ENCODE data around the gene GET4.

The GET4 gene

GRCh38 chr7:879706-880105 is 3.4 kb downstream of the GET4 start:
- no peak for TF ChIP-seq CTCF (IDR thresholded peaks at IDR 0.05; ENCODE audit: low read depth, low read length, missing control alignments)
- DNase-seq (ENCODE audit: low read depth): no peak
- H3K4me3 ChIP-seq (ENCODE audit: low read depth, low read length): no peak overlapping the region
- in situ Hi-C loops (cut with HindIII; ENCODE audit: low sequenced_read_pairs): no loop called here

GRCh38 chr7:880450-880849 is 4.1 kb downstream of the GET4 start:
- in situ Hi-C loops (cut with HindIII; ENCODE audit: low sequenced_read_pairs): no loop called here
- H3K4me3 ChIP-seq (ENCODE audit: low read depth, low read length): no peak overlapping the region
- TF ChIP-seq CTCF (IDR thresholded peaks at IDR 0.05; ENCODE audit: low read depth, low read length, missing control alignments): no peak
- DNase-seq (ENCODE audit: low read depth): no peak

GRCh38 chr7:881441-882234 is 5.3 kb downstream of the GET4 start:
- DNase-seq (ENCODE audit: low read depth): no peak
- no peak overlapping the region for H3K4me3 ChIP-seq (ENCODE audit: low read depth, low read length)
- in situ Hi-C loops (cut with HindIII; ENCODE audit: low sequenced_read_pairs): no loop called here
- TF ChIP-seq CTCF (IDR thresholded peaks at IDR 0.05; ENCODE audit: low read depth, low read length, missing control alignments): no peak

- no peak for DNase-seq (ENCODE audit: low read depth)
- H3K4me3 ChIP-seq (ENCODE audit: low read depth, low read length): no peak overlapping the region
- in situ Hi-C loops (cut with HindIII; ENCODE audit: low sequenced_read_pairs): no loop called here
- TF ChIP-seq CTCF (IDR thresholded peaks at IDR 0.05; ENCODE audit: low read depth, low read length, missing control alignments): no peak
Measured at GRCh38 chr7:882336-883035, 6.1 kb downstream of the GET4 start.

- H3K4me3 ChIP-seq (ENCODE audit: low read depth, low read length): no peak overlapping the region
- in situ Hi-C loops (cut with HindIII; ENCODE audit: low sequenced_read_pairs): no loop called here
- DNase-seq (ENCODE audit: low read depth): no peak
- no peak for TF ChIP-seq CTCF (IDR thresholded peaks at IDR 0.05; ENCODE audit: low read depth, low read length, missing control alignments)
Measured at GRCh38 chr7:883055-884021, 7.0 kb downstream of the GET4 start.
